Upper lobe of left lung (tissue), 4 donors: ENCODE measurements around the gene PDPK1.

ENCODE experiments used
- CTCF ChIP-seq, 6 experiments: fragments of 450-650 bp in 4 of 6; fragments of 200-600 bp in 2 of 6; sonication (generic) in 2 of 6; IDR thresholded peaks; one replicate each; pipeline ENCODE4 v1.5.1; 2016 to 2019; ENCODE audit warnings: antibody characterized with exemption in 6 of 6
- POLR2A ChIP-seq, 4 donors: fragments of 450-650 bp; IDR thresholded peaks; one replicate each; pipeline ENCODE4 v1.5.1; 2016 to 2017; ENCODE audit warnings: antibody characterized with exemption in 4 of 4, mild to moderate bottlenecking in 2 of 4

GRCh38 chr16:2496223-2497115 is 41.4 kb upstream of the PDPK1 start:
- TF ChIP-seq POLR2A (IDR thresholded peaks at IDR 0.05) (no peak), CTCF (IDR thresholded peaks at IDR 0.05) (no peak)
